ENCODE results near the gene CTNNA2. TPM values are rescaled to one million over a fixed set of nuclear protein-coding genes. Genes with fewer than 3 reads are reported as not detected.

The CTNNA2 gene
- total RNA-seq, 1 experiment from 2014 or later: not detected

DNA sequence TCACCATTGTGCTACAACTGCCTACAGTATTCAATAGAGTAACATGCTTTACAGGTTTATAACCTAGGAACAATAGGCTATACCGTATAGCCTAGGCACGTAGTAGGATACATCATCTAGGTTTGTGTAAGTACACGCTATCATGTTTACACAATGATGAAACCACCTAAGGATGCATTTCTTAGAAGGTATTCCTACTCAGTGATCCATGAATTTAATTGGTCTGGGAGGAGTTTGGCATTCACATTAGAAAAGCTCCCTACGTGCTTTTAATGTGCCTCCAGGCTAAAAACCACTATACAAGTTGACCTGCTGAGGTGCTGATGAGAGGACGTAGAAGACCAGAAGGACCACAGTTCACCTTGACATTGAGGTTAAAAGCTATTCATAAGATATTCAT is 946.2 kb downstream of the CTNNA2 start:
- in situ Hi-C loops (cut with HindIII; ENCODE audit: low pct_unique_long_range_greater_than_20kb, low sequenced_read_pairs): no loop called here
- no peak for DNase-seq (ENCODE audit: low read depth)

- in situ Hi-C loops (cut with HindIII; ENCODE audit: low pct_unique_long_range_greater_than_20kb, low sequenced_read_pairs): no loop called here
- DNase-seq (ENCODE audit: low read depth): no peak
Observed at GRCh38 chr2:80461505-80462197, 948.8 kb downstream of the CTNNA2 start.

GRCh38 chr2:80462654-80463053 is 949.8 kb downstream of the CTNNA2 start:
- in situ Hi-C loops (cut with HindIII; ENCODE audit: low pct_unique_long_range_greater_than_20kb, low sequenced_read_pairs): no loop called here
- no peak for DNase-seq (ENCODE audit: low read depth)

- DNase-seq (ENCODE audit: low read depth): no peak
- in situ Hi-C loops (cut with HindIII; ENCODE audit: low pct_unique_long_range_greater_than_20kb, low sequenced_read_pairs): no loop called here
Observed at GRCh38 chr2:80464275-80464674, 951.4 kb downstream of the CTNNA2 start.

DNA sequence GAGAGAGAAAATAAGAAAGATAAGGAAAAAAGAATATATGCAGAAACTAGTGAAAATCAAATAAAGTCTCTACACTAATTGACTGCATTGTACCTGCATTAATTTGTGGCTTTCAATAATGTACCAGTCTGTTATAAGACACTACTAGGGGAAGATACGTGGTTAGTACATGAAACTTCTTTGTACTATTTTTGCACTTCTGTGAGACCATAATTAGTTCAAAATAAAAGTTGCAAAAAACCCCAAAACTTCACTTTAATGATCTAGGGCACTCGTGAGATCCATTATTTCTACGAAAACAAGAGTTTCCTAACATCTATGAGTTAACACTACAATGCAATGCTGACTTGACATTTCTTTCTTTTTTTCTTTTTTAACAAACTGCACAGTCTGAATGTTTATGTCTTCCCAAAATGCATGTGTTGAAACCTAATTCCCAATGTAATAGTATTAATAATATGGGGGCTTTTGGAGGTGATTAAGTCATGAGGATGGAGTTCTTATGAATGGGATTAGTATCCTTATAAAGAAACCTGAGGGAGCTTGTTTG is 954.5 kb downstream of the CTNNA2 start:
- in situ Hi-C loops (cut with HindIII; ENCODE audit: low pct_unique_long_range_greater_than_20kb, low sequenced_read_pairs): no loop called here

GRCh38 chr2:80469428-80469827 is 956.6 kb downstream of the CTNNA2 start:
- in situ Hi-C loops (cut with HindIII; ENCODE audit: low pct_unique_long_range_greater_than_20kb, low sequenced_read_pairs): no loop called here
- DNase-seq (ENCODE audit: low read depth): no peak

More for the DNA sequence above, 954.5 kb downstream of the CTNNA2 start:
- no peak for DNase-seq (ENCODE audit: low read depth)

DNA sequence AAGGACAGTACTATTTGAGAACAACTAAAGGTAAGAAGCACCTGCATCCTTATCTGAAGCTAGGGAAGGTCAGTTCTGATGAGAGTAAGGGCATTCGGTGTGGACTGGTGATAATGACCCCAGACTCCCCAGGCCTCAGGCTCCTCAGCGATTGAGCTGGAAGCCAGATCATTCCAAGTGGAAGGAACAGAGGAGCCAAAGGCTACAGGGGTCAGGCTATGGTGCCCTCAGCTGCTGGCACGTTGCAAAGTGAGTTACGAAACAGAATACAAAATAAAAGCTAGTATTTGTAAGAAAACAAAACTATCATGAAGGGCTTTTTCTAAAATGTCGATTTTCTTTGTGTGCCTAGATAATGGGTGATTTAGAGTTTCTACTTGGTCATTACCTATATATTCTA is 960.2 kb downstream of the CTNNA2 start:
- no peak for DNase-seq (ENCODE audit: low read depth)
- in situ Hi-C loops (cut with HindIII; ENCODE audit: low pct_unique_long_range_greater_than_20kb, low sequenced_read_pairs): no loop called here

- no peak for DNase-seq (ENCODE audit: low read depth)
- in situ Hi-C loops (cut with HindIII; ENCODE audit: low pct_unique_long_range_greater_than_20kb, low sequenced_read_pairs): no loop called here
Observed at GRCh38 chr2:80473796-80474195, 960.9 kb downstream of the CTNNA2 start.

GRCh38 chr2:80475970-80476369 is 963.1 kb downstream of the CTNNA2 start:
- in situ Hi-C loops (cut with HindIII; ENCODE audit: low pct_unique_long_range_greater_than_20kb, low sequenced_read_pairs): no loop called here
- no peak for DNase-seq (ENCODE audit: low read depth)

DNA sequence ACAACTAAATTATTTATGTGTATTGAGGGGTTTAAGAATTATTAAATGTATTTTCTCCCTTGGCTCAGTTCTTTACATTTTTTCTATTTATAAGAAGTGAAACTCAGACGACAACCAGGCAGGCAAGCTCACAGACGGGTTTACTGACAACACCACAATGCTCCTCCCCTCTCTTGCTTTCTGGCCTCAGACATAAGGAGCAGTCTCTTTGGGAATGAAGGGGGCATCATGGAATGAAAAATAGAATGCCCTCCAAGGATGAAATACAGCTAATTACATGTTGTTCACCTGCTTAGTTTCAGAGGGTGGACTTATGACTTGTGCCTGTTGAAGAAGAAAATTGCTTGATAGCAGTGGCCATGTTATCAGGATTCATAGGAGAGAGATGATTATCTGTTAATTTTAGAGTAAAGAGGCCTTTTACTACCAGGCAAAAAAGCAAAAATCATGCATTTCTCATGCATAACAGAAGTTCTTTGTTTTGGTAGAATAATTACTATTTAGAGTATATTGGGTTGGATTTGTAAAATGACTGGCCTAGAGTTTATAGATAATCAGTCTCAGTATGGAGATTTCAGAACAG is 963.8 kb downstream of the CTNNA2 start:
- DNase-seq (ENCODE audit: low read depth): no peak
- in situ Hi-C loops (cut with HindIII; ENCODE audit: low pct_unique_long_range_greater_than_20kb, low sequenced_read_pairs): no loop called here

- in situ Hi-C loops (cut with HindIII; ENCODE audit: low pct_unique_long_range_greater_than_20kb, low sequenced_read_pairs): no loop called here
- DNase-seq (ENCODE audit: low read depth): no peak
Observed at GRCh38 chr2:80482276-80482675, 969.4 kb downstream of the CTNNA2 start.

DNA sequence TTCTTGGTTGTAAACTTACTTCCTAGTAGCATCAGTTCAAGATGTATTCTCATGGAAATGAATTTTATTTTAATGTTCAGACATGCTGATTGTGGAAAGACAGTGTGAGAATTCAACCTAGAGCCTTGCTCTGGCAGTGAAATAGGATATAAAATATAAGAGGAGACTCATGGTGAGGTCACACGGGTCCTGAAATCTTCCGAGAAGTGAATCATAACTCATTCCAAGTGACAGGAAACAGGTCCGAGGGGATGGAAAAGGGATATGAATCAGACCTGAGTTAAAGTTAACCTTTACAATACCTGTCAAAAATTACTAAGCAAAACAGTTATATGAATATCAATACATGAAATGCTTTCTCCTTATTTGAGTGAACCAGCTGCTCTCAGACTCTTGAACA is 976.9 kb downstream of the CTNNA2 start:
- in situ Hi-C loops (cut with HindIII; ENCODE audit: low pct_unique_long_range_greater_than_20kb, low sequenced_read_pairs): no loop called here
- DNase-seq (ENCODE audit: low read depth): no peak

GRCh38 chr2:80490964-80491363 is 978.1 kb downstream of the CTNNA2 start:
- no peak for DNase-seq (ENCODE audit: low read depth)
- in situ Hi-C loops (cut with HindIII; ENCODE audit: low pct_unique_long_range_greater_than_20kb, low sequenced_read_pairs): no loop called here

DNA sequence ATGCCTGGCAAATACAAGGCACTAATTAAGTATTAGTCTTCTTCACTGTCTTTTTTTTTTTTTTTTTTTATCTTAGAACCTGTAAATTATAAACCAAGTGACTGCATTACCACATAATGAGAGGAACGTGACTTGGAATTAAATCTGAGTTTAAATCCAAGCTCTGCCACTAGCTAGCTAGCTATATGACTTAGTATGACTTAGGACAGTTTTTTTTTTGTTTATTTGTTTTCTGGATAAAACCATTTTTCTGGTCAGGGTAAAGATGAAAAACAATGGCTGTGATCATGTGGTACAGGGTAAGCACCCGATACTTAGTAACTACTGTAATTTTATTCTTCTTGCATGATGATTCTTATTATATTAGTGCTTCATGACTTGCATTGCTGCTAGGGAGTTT is 983.5 kb downstream of the CTNNA2 start:
- no peak for DNase-seq (ENCODE audit: low read depth)
- in situ Hi-C loops (cut with HindIII; ENCODE audit: low pct_unique_long_range_greater_than_20kb, low sequenced_read_pairs): no loop called here

GRCh38 chr2:80496775-80497174 is 983.9 kb downstream of the CTNNA2 start:
- in situ Hi-C loops (cut with HindIII; ENCODE audit: low pct_unique_long_range_greater_than_20kb, low sequenced_read_pairs): no loop called here
- DNase-seq (ENCODE audit: low read depth): no peak

- in situ Hi-C loops (cut with HindIII; ENCODE audit: low pct_unique_long_range_greater_than_20kb, low sequenced_read_pairs): no loop called here
- no peak for DNase-seq (ENCODE audit: low read depth)
Observed at GRCh38 chr2:80499095-80499494, 986.2 kb downstream of the CTNNA2 start.

- in situ Hi-C loops (cut with HindIII; ENCODE audit: low pct_unique_long_range_greater_than_20kb, low sequenced_read_pairs): no loop called here
- DNase-seq (ENCODE audit: low read depth): no peak
Observed at GRCh38 chr2:80501874-80502624, 989.2 kb downstream of the CTNNA2 start.

GRCh38 chr2:80506563-80506962 is 993.7 kb downstream of the CTNNA2 start:
- no peak for DNase-seq (ENCODE audit: low read depth)
- in situ Hi-C loops (cut with HindIII; ENCODE audit: low pct_unique_long_range_greater_than_20kb, low sequenced_read_pairs): no loop called here

- in situ Hi-C loops (cut with HindIII; ENCODE audit: low pct_unique_long_range_greater_than_20kb, low sequenced_read_pairs): no loop called here
- no peak for DNase-seq (ENCODE audit: low read depth)
Observed at GRCh38 chr2:80510716-80511115, 997.9 kb downstream of the CTNNA2 start.
